HG02763 (cell line): ENCODE measurements around the gene ANO2.
"Not testable (repeated sequence)": the region's sequence is repeated elsewhere in the genome, so short reads cannot be mapped to it uniquely, and the experiment has no call there.

Experiments
- ATAC-seq: cut with Tn5 transposase; IDR thresholded peaks from one replicate; pipeline ENCODE4 v1.9.1; 2021; ENCODE audit warnings: mild to moderate bottlenecking, moderate library complexity; ENCODE audit not compliant: unreplicated experiment

The ANO2 gene

DNA sequence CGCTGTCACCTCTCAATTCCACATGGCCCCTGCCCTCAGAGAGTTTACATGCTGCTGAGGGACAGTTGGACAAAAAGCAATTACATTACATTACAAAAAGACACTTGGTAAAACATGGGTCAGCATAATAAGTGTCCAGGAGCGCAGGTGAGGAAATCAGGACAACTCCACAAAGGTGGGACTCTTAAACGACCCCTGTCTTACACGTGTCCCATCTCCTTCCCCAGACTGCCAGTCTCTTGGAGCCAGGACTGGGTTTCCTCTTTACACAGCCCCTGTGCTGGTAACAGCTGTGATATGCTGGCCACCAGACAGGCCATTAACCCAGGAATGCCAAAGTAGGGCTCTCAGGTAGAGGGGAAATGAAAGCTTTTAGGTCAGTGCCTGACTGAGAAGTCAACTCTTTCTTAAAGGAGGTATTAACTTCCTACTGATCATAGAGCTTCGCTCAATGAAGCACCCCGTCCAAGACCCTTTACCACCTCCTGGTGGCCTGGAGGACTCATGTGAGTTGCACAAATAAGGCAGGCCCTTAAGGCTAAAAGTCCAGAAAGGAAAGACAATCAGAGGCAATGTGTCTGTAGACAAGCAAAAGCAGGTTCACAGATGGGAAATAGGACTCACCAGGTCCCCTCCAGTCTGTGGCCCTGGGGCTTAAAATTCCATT, 55.5 kb downstream of the ANO2 start:
- no peak for ATAC-seq

- no peak for ATAC-seq
These were observed 56.2 kb downstream of the ANO2 start for GRCh38 chr12:5888816-5889315.

DNA sequence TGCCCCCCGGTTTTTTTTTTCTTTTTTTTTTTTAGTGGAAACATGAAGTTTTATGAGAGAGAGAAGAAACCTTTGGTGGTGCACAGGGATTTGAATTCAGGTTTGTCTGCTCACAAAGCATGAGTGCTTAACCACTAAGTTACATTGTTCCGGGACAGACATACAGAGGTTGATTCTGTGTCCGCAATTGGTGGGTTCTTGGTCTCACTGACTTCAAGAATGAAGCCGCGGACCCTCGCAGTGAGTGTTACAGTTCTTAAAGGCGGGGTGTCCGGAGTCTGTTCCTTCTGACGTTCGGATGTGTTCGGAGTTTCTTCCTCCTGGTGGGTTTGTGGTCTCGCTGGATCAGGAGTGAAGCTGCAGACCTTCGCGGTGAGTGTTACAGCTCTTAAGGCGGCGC, 57.2 kb downstream of the ANO2 start:
- not testable (repeated sequence) for ATAC-seq

DNA sequence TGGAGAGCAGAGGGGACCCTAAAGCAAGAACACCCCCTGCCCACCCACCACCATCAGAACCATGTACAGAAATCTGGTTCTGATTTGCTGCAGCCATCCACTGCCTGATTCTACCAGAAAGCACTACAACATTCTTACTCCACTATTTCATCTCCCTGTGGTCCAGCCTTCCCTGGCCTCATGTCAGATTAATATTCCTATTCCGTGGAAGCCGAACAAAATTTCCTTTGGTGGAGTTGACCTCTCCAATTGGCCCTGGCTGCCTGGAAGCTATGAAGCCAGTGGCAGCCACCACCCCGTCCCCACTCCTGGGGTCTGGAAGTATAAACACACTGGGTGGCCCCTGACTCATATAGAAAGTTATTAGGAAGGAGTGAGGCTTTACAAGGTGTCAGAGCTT, 60.2 kb downstream of the ANO2 start:
- no peak for ATAC-seq

- ATAC-seq, result no peak
These were observed 60.8 kb downstream of the ANO2 start for GRCh38 chr12:5884285-5884684.

DNA sequence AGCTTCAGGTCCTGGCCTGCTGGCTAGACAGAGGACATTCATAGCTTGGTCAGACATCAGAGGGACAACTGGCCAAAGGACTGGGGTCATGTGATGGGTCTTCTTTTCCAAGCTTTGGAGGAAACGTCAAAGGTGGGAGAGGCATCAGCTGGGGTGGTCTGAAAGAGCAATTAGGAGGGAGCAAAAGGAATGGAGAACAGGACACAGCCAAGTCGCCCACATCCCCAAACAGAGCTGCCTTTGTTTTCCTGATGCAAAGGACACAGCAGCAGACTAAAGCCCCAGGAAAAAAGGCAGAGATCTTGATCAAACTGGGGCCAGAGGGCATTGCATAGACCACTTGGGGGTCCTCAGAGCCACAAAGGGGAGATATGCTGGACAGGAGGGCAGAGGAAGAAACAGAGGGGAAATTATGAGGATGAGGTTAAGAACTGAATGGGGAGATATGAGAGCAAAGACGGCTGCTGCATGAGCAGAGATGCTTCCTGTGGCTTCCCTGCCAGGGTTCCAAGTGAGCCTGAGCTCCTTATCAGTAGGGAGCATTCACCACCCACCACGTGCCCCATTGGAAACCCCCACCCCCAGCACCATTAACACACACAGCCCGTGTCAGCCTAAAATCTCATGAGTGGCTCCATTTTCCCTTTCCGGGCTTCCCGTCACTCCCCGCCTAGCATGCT, 62.4 kb downstream of the ANO2 start:
- ATAC-seq, result no peak

GRCh38 chr12:5881666-5882065, 63.4 kb downstream of the ANO2 start:
- no peak for ATAC-seq

DNA sequence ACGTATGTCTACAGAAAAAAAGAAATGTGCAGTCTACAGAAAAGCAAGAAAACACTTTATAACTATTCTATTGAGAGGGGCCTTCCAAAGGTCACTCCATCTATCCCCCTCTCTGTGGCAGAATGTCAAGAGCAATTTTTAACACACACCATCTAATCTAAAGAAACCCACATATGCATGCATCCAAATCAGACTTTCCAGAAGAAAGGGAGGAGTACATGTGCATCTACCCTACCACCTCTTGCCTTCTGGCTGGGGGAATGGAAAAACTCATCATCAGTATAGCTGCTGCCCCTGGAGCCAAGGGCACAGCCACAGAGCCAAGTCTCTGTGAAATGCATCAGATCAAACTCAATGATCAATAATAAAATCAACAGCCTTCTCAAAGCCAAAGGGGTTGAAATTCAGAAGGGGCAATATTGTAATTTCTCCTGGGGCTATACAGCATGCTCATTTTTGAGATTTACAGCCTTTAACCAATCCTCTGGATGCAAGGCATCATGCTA, 63.9 kb downstream of the ANO2 start:
- no peak for ATAC-seq

DNA sequence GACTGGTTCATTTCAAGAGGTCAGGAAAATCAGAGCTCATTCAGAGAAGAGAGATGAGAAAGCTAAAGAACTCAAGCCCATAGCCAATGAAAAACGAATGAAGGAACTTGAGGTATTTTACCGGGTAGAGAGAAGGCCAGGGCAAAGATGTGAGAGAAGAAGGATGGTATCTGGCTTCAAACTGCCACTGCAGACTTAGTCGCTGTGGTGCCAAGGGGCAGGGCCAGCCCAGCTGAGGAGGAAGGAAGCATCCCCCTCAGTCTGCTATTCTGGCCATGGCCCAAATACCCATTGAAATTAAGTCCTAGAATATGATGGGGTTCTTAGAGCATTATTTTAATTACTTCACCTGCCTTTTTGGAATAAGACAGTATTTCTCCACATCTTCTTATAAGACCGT, 69.2 kb downstream of the ANO2 start:
- ATAC-seq, result no peak

GRCh38 chr12:5874514-5874913, 70.5 kb downstream of the ANO2 start:
- no peak for ATAC-seq

- ATAC-seq, result no peak
These were observed 71.7 kb downstream of the ANO2 start for GRCh38 chr12:5873281-5873919.

GRCh38 chr12:5872745-5873144, 72.3 kb downstream of the ANO2 start:
- no peak for ATAC-seq

GRCh38 chr12:5871741-5872140, 73.3 kb downstream of the ANO2 start:
- no peak for ATAC-seq

DNA sequence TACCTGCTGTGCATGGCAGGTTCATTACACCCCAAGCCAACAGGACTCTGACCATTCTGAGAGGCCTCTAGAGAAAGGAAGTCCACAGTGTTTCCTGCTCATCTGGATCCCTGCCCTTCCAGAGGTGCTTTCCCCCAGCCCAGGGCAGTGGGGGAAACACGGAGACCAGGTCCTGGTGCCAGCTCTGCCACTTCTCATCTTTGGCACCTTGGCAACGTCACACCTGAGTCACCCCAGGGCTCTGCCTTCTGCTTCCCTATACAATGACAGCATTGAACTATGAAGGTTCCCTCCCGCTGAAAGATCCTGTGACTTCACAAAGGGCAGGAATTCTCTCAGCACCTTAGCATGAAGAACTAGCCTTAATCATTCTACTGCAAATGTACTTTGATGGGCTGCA, 74.9 kb downstream of the ANO2 start:
- ATAC-seq, result no peak

GRCh38 chr12:5868625-5869295, 76.3 kb downstream of the ANO2 start:
- ATAC-seq, result no peak

DNA sequence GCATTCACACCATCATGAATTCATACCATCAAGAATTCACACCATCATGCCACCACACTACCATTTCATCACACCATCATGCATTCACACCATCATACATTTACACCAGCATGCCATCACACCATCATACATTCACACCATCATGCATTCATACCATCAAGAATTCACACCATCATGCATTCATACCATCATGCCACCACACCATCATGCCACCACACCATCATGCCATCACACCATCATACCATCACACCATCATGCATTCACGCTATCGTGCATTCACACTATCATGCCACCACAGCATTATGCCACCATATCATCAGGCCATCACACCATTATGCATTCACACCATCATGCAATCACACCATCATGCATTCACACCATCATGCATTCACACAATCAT, 79.7 kb downstream of the ANO2 start:
- no peak for ATAC-seq

- no peak for ATAC-seq
These were observed 80.1 kb downstream of the ANO2 start for GRCh38 chr12:5864972-5865371.

DNA sequence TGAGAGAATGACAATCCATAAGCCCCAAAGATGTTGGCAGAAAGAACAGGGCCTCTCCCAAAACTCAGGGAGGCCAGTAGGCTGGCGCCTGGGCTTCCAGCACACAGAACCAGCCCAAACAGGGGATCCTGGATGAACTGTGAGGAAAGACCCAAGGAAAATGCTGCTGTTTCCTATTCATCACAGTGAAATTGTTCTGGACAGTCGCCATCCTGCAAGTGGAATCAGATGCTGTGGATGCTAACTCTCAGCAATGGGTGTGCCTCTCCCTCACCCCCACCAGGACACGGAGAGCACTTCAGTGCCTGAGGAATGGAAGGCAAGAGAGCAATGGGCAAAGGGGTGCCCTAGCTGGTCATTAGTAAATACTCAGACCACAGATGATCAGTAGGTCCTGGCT, 80.8 kb downstream of the ANO2 start:
- ATAC-seq, result no peak

DNA sequence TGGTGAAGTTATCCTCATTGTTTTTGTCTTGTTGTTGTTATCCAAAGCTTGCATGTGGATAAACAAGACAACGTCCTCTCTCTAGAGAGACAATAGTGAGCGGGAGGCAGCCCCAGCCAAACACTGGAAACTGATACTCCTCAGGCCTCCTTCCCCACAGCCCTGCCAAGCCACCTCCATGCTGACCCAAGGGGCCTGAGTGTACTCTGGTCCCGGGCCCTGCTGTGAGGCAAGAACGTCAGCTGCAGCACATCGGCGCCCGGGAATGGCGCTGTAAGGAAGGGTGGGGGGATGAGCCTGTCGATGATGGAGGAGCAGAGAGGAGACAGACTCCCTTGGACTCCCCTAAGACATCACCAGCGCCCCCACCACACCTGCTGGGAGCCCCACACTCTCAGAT, 83.6 kb downstream of the ANO2 start:
- no peak for ATAC-seq

DNA sequence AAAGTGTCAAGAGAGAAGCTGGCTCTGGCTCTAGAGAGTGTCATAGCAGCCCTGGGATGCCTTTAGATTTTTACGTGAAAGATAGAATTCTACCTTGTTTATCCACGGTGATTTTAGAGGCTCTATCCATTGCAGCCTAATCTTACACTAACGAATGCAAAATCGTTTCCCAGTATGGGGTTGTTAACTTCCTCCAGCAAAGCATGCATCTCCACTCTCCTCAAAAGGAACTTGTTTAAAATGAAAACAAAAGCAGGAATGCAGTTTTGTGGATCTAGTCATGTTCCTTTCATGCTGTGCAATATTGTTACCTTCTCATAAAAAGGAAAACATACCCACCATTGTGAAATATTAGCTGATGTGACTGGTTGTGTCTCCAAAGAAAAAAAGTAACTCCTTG, 88.4 kb downstream of the ANO2 start:
- ATAC-seq, result no peak

GRCh38 chr12:5846950-5847349, 98.1 kb downstream of the ANO2 start:
- no peak for ATAC-seq
